KMS-11 (cell line): ENCODE measurements around the gene DAPK3.

Experiments used
- H2AFZ ChIP-seq: fragments of 200-600 bp; sonication (generic); 2 replicates; pipeline ENCODE4 v1.6.1; 2016; ENCODE audit warnings: antibody characterized with exemption, mixed run types, low read depth
- H3K27ac ChIP-seq: fragments of 200-600 bp; sonication (generic); 2 replicates; pipeline ENCODE4 v1.6.1; 2016; ENCODE audit warnings: mild to moderate bottlenecking, mixed run types
- H3K27me3 ChIP-seq: fragments of 200-600 bp; sonication (generic); 2 replicates; pipeline ENCODE4 v1.6.1; 2017; ENCODE audit warnings: mild to moderate bottlenecking, low read depth, mixed run types, moderate library complexity; ENCODE audit not compliant: insufficient read depth
- H3K36me3 ChIP-seq: fragments of 200-600 bp; sonication (generic); 2 replicates; pipeline ENCODE4 v1.6.1; 2017; ENCODE audit warnings: mild to moderate bottlenecking, mixed run types; ENCODE audit not compliant: insufficient read depth
- H3K4me1 ChIP-seq: fragments of 200-600 bp; sonication (generic); 2 replicates; pipeline ENCODE4 v1.6.1; 2016; ENCODE audit warnings: mild to moderate bottlenecking, low read depth, mixed run types; ENCODE audit not compliant: poor library complexity, severe bottlenecking
- H3K4me2 ChIP-seq: fragments of 200-600 bp; sonication (generic); 2 replicates; pipeline ENCODE4 v1.7.0; 2016; ENCODE audit warnings: mild to moderate bottlenecking, mixed run types
- H3K4me3 ChIP-seq: fragments of 200-600 bp; sonication (generic); IDR thresholded peaks from 2 replicates; pipeline ENCODE4 v1.6.1; 2017; ENCODE audit warnings: low read depth, low read length, mixed read lengths; ENCODE audit not compliant: insufficient read depth
- H3K79me2 ChIP-seq: fragments of 200-600 bp; sonication (generic); 2 replicates; pipeline ENCODE4 v1.6.1; 2016; ENCODE audit warnings: low read depth, mixed run types; ENCODE audit not compliant: insufficient read depth
- H3K9ac ChIP-seq: fragments of 200-600 bp; sonication (generic); 2 replicates; pipeline ENCODE4 v1.6.1; 2016; ENCODE audit warnings: mild to moderate bottlenecking, mixed run types
- H4K20me1 ChIP-seq: fragments of 200-600 bp; sonication (generic); 2 replicates; pipeline ENCODE4 v1.6.1; 2016; ENCODE audit warnings: mild to moderate bottlenecking, mixed run types; ENCODE audit not compliant: insufficient read depth
- TF ChIP-seq, protein P1 (sequence below): fragments of 200-600 bp; sonication (generic); conservative IDR thresholded peaks from 2 replicates; pipeline ENCODE4 v1.6.1; 2017; ENCODE audit warnings: low read depth, mild to moderate bottlenecking, antibody characterized with exemption, low read length, moderate library complexity, mixed read lengths

Gene DAPK3

DNA sequence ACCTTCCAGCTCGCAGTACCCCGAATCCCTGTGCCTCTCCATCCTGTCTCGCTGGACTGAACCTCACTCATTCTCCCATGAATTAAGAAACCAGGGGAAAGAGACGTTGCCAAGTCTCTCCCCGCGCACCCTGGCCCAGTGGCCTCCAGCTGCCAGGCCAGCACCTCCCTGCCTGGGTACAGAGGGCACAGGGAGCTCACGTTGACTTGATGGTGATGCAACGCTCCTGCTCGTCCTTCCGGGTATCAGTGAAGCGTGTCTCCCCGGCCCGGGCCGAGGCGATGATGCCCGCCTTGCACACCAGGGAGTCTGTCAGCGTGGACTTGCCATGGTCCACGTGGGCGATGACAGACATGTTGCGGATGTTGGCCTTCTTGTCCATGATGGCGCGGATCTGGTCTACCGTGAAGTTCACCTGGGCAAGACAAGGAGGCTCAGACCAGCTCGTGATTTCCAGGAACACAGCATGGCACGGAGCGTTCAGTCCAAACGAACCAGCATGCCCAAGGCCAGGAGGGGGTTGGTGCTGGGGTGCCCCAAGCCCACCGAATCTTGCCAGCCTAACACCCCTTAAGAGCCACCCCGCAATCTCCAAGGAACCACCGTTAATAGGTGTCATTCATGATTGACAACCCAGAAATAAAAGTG is 13.2 kb upstream of the DAPK3 start:
- no peak overlapping the region for H3K4me3 ChIP-seq
- no peaks in the 10 kb centered on the region for H3K27me3 ChIP-seq
- H3K79me2 ChIP-seq: peaks cover 60% of the 10 kb centered on the region
- peaks cover 44% of the 10 kb centered on the region for H3K36me3 ChIP-seq
- H3K4me2 ChIP-seq: peak overlapping the region; percentile 94
- TF ChIP-seq, protein P1, sequence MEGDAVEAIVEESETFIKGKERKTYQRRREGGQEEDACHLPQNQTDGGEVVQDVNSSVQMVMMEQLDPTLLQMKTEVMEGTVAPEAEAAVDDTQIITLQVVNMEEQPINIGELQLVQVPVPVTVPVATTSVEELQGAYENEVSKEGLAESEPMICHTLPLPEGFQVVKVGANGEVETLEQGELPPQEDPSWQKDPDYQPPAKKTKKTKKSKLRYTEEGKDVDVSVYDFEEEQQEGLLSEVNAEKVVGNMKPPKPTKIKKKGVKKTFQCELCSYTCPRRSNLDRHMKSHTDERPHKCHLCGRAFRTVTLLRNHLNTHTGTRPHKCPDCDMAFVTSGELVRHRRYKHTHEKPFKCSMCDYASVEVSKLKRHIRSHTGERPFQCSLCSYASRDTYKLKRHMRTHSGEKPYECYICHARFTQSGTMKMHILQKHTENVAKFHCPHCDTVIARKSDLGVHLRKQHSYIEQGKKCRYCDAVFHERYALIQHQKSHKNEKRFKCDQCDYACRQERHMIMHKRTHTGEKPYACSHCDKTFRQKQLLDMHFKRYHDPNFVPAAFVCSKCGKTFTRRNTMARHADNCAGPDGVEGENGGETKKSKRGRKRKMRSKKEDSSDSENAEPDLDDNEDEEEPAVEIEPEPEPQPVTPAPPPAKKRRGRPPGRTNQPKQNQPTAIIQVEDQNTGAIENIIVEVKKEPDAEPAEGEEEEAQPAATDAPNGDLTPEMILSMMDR: no peak
- H4K20me1 ChIP-seq: peaks cover 25% of the 10 kb centered on the region
- H3K4me1 ChIP-seq: peaks cover 40% of the 10 kb centered on the region
- no peak overlapping the region for H2AFZ ChIP-seq
- peak overlapping the region; percentile 97 for H3K9ac ChIP-seq
- H3K27ac ChIP-seq: peak overlapping the region; percentile 94

DNA sequence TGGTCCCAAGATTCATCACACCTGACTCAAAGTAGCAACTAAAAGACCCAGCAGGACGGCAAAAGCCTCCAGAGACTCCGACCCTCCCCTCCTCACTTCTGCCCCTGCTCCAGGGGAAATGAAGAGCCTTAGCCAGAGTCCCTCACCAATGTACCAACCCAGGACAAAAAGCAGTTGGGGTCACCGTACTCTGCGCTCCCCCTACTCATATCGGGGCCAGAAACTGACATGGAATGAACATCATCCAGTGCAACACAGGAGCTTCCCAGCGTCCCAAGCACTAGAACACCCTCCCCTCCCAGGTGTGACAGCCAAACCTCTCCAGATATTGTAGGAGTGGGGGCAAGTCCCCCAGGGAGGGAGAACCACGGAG is 12.6 kb upstream of the DAPK3 start:
- peaks cover 50% of the 10 kb centered on the region for H3K36me3 ChIP-seq
- H3K4me3 ChIP-seq: no peak overlapping the region
- no peak overlapping the region; the same call in 1 of the 2 replicates for H3K27ac ChIP-seq
- peaks cover 36% of the 10 kb centered on the region for H3K4me1 ChIP-seq
- H2AFZ ChIP-seq: no peak overlapping the region
- no peak overlapping the region for H3K9ac ChIP-seq
- TF ChIP-seq, protein P1: no peak
- H4K20me1 ChIP-seq: peaks cover 25% of the 10 kb centered on the region
- H3K27me3 ChIP-seq: no peaks in the 10 kb centered on the region
- H3K79me2 ChIP-seq: peaks cover 63% of the 10 kb centered on the region
- peak overlapping the region; percentile 94 for H3K4me2 ChIP-seq

DNA sequence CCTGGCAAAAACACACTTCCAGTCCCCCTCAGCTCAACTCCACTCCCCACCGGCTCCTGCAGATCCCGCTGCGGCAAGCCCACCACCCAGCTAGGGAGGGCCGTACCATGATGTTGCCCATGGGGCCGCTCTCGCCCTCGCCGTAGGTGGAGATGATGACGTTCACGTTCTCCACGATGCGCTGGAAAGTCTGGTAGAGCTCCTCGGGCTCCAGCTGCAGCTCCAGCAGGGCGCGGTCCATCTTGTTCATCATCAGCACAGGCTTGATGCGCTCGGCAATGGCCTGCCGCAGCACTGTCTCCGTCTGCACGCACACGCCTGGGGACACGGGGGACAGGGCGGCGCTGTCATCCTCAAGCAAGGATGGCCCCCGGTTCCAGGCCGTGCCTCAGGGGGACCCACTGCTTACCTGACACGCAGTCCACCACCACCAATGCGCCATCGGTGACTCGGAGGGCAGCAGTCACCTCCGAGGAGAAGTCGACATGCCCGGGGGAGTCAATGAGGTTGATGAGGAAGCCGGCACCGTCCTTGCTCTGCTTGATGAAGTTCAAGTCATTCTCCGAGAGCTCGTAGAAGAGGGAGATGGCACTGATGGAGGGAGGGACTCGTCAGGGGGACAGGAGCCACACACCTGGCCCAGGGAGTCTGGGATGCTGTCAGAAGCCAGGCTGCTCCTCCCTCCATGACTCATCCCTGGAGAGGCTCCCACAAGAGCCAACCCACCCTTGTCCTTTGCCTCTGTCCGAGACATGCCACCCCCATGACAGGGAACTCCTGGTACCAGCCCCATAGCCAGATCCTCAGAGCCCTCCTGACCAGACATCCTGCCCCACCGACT is 12.0 kb upstream of the DAPK3 start:
- Histone ChIP-seq H3K9ac (no peak overlapping the region), H3K36me3 (peaks cover 54% of the 10 kb centered on the region), H3K4me3 (no peak overlapping the region), H3K4me2 (peak overlapping the region; percentile 94; the same call in 1 of the 2 replicates), H2AFZ (no peak overlapping the region), H4K20me1 (peaks cover 30% of the 10 kb centered on the region), H3K27ac (no peak overlapping the region; the same call in 1 of the 2 replicates), H3K79me2 (peaks cover 65% of the 10 kb centered on the region), H3K27me3 (no peaks in the 10 kb centered on the region), H3K4me1 (peaks cover 30% of the 10 kb centered on the region)
- TF ChIP-seq, protein P1: no peak

DNA sequence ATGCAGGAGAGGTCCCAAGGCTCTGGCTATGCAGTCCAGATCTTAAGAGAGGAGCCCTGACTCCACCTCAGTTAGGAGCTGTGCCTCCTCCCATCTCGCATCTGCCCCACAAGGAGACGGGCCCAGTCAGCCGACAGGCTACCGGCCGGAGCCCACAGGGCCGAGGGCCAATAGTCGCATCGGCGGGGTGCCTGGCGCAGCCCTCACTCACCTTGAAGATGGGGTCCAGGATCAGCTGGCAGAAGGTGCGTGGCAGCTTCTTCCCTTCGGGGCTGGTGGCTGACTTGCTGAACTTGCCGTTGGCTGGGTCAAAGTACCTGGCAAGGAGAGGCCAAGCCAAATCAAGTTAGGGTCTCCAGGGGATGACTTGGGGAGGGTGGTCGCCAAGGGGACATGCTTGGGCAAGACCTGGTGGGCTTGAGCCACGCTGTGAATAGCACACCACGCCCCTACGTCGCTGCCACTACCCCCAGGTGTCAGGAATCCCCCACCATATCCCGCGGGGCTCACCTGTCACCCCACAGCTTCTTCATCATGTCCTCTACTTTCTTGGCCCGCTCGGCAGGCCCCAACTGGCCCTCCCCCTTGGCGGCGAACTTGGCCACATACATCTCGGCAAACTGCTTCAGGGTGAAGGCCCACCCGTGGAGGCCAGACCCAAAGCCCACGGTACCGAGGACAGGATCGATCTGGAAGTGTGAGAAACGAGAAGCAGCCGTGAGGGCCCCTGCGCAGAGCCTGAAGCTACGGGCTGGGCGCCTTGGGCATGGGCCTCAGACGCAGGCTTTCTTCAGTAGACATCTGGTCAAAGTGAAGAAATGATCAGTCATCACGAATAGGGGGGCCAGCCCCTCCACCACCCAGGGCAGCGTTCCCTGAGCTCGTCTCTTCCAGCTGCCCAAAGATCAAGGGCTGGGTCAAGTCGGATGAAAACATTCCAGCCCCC is 11.1 kb upstream of the DAPK3 start:
- H3K27ac ChIP-seq: no peak overlapping the region
- no peaks in the 10 kb centered on the region for H3K27me3 ChIP-seq
- no peak overlapping the region for H3K9ac ChIP-seq
- peaks cover 32% of the 10 kb centered on the region for H4K20me1 ChIP-seq
- peaks cover 23% of the 10 kb centered on the region for H3K4me1 ChIP-seq
- H2AFZ ChIP-seq: no peak overlapping the region
- H3K36me3 ChIP-seq: peaks cover 61% of the 10 kb centered on the region
- H3K4me3 ChIP-seq: no peak overlapping the region
- peaks cover 72% of the 10 kb centered on the region for H3K79me2 ChIP-seq
- TF ChIP-seq, protein P1: no peak
- H3K4me2 ChIP-seq: no peak overlapping the region
